Ramos (cell line): ENCODE measurements around the gene TCEAL4.
"Not testable (repeated sequence)": the region's sequence is repeated elsewhere in the genome, so short reads cannot be mapped to it uniquely, and the experiment has no call there.

ENCODE experiments used
- in situ Hi-C: fragments of 300-500 bp; cut with MboI; formaldehyde crosslinking; loops from one replicate; pipeline ENCODE4 v1.14.3; 2022; ENCODE audit warnings: low sequenced_read_pairs; ENCODE audit not compliant: unreplicated experiment

TCEAL4 gene

GRCh38 chrX:103586314-103586646 lies 965 bp downstream of the TCEAL4 start:
- in situ Hi-C loops: no loop called here

- in situ Hi-C loops: no loop called here
These were observed 1.3 kb downstream of the TCEAL4 start for GRCh38 chrX:103586659-103587058.

- in situ Hi-C loops: not testable (repeated sequence)
These were observed 7.0 kb downstream of the TCEAL4 start for GRCh38 chrX:103592295-103592694.

- in situ Hi-C loops: not testable (repeated sequence)
These were observed 9.9 kb downstream of the TCEAL4 start for GRCh38 chrX:103595202-103595601.

GRCh38 chrX:103607364-103608305 lies 22.3 kb downstream of the TCEAL4 start, which contains the start of gene TCEAL3:
TSS of gene TCEAL3 (plus strand) at chrX:103607963. CDS start at chrX:103609065, 1,102 bp downstream.
- in situ Hi-C loops: no loop called here

- in situ Hi-C loops: no loop called here
These were observed 23.1 kb downstream of the TCEAL4 start for GRCh38 chrX:103608306-103608963.

- in situ Hi-C loops: no loop called here
These were observed 25.0 kb downstream of the TCEAL4 start for GRCh38 chrX:103610282-103610681.

- in situ Hi-C loops: no loop called here
These were observed 28.1 kb downstream of the TCEAL4 start for GRCh38 chrX:103613362-103613890.

- in situ Hi-C loops: no loop called here
These were observed 29.7 kb downstream of the TCEAL4 start for GRCh38 chrX:103614999-103615398.

- in situ Hi-C loops: no loop called here
These were observed 30.6 kb downstream of the TCEAL4 start for GRCh38 chrX:103615781-103616371.

- in situ Hi-C loops: no loop called here
These were observed 31.4 kb downstream of the TCEAL4 start for GRCh38 chrX:103616676-103617186.

GRCh38 chrX:103624111-103624510 lies 38.8 kb downstream of the TCEAL4 start:
- in situ Hi-C loops: no loop called here

GRCh38 chrX:103626855-103627254 lies 41.5 kb downstream of the TCEAL4 start:
- in situ Hi-C loops: no loop called here

- in situ Hi-C loops: no loop called here
These were observed 43.3 kb downstream of the TCEAL4 start, which contains the start of gene TCEAL1 for GRCh38 chrX:103628386-103629317. TSS of gene TCEAL1 (plus strand) at chrX:103628975. CDS start at chrX:103629917, 942 bp downstream.

- in situ Hi-C loops: no loop called here
These were observed 44.2 kb downstream of the TCEAL4 start for GRCh38 chrX:103629318-103630170.

GRCh38 chrX:103630171-103630511 lies 44.8 kb downstream of the TCEAL4 start:
- in situ Hi-C loops: no loop called here

GRCh38 chrX:103631145-103631544 lies 45.8 kb downstream of the TCEAL4 start:
- in situ Hi-C loops: no loop called here

GRCh38 chrX:103635436-103635835 lies 50.1 kb downstream of the TCEAL4 start:
- in situ Hi-C loops: no loop called here
